Activated naive CD8-positive, alpha-beta T cell (primary cell): ENCODE data around the gene NTMT1.
"Not testable (repeated sequence)": the region's sequence is repeated elsewhere in the genome, so short reads cannot be mapped to it uniquely, and the experiment has no call there.

ENCODE experiments used
- H3K27ac Mint-ChIP-seq: one replicate; pipeline ENCODE4 v1.8.0; 2021; ENCODE audit warnings: mixed read lengths
- H3K27me3 Mint-ChIP-seq: one replicate; pipeline ENCODE4 v1.8.0; 2021; ENCODE audit warnings: mixed read lengths
- H3K36me3 Mint-ChIP-seq: one replicate; pipeline ENCODE4 v1.8.0; 2021; ENCODE audit warnings: mixed read lengths
- H3K4me1 Mint-ChIP-seq: one replicate; pipeline ENCODE4 v1.8.0; 2021; ENCODE audit warnings: low read depth, mixed read lengths
- H3K4me3 Mint-ChIP-seq: one replicate; pipeline ENCODE4 v1.8.0; 2021; ENCODE audit warnings: mild to moderate bottlenecking, mixed read lengths
- H3K9me3 Mint-ChIP-seq: one replicate; pipeline ENCODE4 v1.8.0; 2021; ENCODE audit warnings: low read depth, mixed read lengths

The NTMT1 gene

DNA sequence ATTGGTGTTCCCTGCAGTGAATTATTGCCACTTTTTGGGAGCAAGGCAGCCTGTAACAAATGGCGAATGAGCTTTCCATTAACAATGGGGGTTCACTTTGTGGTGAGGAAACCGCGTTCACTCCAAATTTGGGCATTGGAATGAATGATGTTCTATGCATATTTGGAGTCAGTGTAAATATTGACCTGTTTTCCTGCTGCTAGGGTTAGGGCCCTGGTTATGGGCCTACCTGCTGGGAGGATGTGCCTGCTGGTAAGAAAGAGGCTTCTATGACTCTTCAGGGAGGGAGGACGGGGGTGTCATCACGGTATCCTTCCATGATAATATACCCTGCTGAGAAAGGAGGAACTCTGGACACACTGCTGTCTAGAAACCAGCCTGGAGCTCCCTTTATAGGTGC is 34.0 kb upstream of the NTMT1 start:
- Mint-ChIP-seq H3K4me1 (peaks cover 18% of the 10 kb centered on the region), H3K36me3 (no peaks in the 10 kb centered on the region), H3K27me3 (no peaks in the 10 kb centered on the region)

DNA sequence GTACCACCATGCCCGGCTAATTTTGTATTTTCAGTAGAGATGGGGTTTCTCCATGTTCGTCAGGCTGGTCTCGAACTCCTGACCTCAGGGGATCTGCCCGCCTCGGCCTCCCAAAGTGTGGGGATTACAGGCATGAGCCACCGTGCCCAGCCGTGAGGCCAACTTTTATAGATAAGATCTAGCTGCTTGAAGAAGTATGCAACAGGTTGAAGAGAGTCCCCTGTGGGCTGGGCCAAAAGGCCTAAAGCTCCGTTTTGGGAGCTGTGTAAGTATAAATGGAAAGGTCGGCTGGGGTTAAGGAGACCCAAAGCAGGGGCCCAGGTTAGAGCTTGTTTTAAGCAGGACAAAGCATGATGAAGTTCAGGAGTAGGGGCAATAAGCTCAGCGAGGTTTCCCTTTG is 33.2 kb upstream of the NTMT1 start:
- H3K4me1 Mint-ChIP-seq = peaks cover 10% of the 10 kb centered on the region
- H3K9me3 Mint-ChIP-seq, H3K27me3 Mint-ChIP-seq, H3K27ac Mint-ChIP-seq, H3K36me3 Mint-ChIP-seq, H3K4me3 Mint-ChIP-seq: not testable (repeated sequence)

More for the DNA sequence above, 34.0 kb upstream of the NTMT1 start:
- Mint-ChIP-seq H3K27ac (no peak overlapping the region), H3K9me3 (no peaks in the 10 kb centered on the region), H3K4me3 (no peak overlapping the region)

DNA sequence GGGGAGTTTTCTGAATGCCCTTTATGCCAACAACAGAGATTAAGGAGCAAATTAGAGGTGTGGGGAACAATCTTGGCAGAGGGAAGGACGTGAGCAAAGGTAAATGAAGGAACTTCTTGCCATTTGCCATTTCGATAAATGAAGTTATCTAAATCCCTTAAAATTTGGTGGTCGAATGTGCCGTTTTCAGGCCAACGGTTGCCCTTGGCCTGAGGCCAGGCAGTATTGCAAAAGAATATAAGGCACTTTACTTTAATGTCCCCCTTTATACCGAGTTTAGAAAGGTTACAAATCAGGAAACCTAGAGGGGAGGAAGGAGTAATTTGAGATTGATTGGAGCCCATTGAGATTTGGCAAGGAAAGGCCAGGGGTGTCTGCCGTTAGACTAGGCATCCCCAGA is 31.3 kb upstream of the NTMT1 start:
- Mint-ChIP-seq H3K9me3 (no peaks in the 10 kb centered on the region), H3K27ac (no peak overlapping the region), H3K4me3 (no peak overlapping the region), H3K4me1 (peaks cover 18% of the 10 kb centered on the region), H3K27me3 (no peaks in the 10 kb centered on the region), H3K36me3 (no peaks in the 10 kb centered on the region)

DNA sequence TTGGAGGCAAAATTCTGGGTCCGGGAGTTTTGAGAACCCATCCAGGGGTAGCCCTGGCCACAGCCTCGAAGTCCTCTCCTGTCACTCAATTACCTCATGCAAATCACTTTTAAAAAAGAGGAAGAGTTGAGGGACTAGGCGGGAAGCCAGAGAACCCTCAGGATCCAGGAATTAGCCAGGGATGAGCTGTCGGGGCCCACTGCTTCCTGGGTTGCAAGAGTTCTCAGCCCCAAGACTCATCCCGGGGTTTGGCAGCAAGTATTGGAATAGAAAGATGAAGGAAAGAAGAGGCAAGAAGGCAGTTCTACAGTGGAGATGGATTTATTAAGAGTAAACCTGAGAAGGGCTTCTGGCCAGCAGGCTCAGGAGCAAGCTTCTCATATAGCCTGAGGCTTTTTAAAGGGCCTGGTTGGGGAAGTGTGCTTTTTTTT is 30.6 kb upstream of the NTMT1 start:
- Mint-ChIP-seq H3K27me3 (no peaks in the 10 kb centered on the region), H3K4me3 (no peak overlapping the region), H3K27ac (no peak overlapping the region), H3K4me1 (peaks cover 18% of the 10 kb centered on the region), H3K36me3 (no peaks in the 10 kb centered on the region), H3K9me3 (no peaks in the 10 kb centered on the region)

DNA sequence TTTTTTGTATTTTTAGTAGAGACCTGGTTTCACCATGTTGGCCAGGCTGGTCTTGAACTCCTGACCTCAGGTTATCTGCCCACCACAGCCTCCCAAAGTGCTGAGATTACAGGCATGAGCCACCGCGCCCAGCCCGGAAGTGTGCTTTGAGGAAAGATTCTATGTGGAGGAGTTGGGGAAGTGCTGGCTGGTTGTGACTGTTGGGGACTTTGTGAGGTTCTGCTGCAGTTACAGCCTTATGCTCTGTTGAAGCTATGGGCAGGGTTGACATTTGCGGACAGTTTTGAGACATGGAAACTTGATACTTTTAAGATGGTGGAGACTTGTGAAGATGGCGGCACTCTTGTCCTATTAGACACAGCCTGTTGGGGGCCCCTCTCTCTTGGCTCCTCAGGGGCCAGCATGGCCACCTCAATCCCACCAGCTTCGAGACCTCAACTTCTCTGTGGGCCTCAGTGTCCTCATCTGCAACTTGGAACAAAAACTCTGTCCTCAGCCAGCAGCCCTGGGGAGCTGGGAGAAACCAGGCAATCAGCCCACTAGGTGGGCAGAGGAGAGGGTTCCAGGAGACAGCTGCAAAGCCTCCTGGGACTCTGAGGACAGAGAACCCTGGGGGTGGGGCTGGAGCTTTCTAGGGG is 29.9 kb upstream of the NTMT1 start:
- H3K27me3 Mint-ChIP-seq = no peaks in the 10 kb centered on the region

DNA sequence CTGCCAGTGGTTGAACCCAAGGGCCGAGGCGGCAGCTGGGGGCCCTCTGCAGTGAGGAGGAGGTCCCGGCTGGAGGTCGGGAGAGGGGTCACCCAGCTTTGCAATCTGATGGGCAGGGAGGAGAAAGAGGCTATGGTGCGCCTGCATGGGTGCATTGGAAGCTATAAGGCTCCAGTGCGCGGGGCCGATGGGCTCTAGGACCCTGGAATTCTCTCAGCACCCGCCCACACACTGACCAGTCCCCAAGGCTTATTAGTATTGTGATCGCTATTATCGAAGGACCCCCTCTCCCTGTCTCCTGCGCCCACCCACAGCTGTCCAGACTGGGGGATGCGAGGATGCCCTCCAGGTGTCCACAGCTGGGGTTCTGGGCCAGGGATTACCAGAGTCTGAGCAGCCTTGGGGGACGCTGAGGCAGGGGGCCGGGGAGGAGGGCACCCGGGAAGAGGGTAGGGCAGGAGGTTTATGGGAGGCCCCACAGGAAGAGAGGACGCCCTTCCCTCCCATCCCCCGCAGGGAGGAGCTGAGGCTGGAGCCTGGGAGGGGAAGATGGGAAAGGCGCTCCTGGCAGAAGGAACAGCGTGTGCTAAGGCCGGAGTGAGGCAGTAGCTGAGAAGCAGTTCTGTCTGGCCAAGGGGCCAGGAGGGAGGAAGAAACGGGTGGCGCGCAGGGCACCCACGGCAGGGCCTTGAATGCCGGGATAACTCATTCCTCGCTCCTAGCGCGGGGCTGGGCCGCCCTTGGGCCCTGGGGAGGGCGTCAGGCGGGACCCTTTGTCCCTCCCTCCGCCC is 29.2 kb upstream of the NTMT1 start:
- Mint-ChIP-seq H3K9me3 (no peaks in the 10 kb centered on the region), H3K27ac (no peak overlapping the region), H3K4me3 (peak overlapping the region; percentile 20), H3K36me3 (no peaks in the 10 kb centered on the region), H3K27me3 (no peaks in the 10 kb centered on the region), H3K4me1 (peaks cover 18% of the 10 kb centered on the region)

More for the DNA sequence above, 29.9 kb upstream of the NTMT1 start:
- Mint-ChIP-seq H3K9me3 (no peaks in the 10 kb centered on the region), H3K27ac (no peak overlapping the region), H3K36me3 (no peaks in the 10 kb centered on the region), H3K4me1 (peaks cover 18% of the 10 kb centered on the region), H3K4me3 (peak overlapping the region; percentile 59)

DNA sequence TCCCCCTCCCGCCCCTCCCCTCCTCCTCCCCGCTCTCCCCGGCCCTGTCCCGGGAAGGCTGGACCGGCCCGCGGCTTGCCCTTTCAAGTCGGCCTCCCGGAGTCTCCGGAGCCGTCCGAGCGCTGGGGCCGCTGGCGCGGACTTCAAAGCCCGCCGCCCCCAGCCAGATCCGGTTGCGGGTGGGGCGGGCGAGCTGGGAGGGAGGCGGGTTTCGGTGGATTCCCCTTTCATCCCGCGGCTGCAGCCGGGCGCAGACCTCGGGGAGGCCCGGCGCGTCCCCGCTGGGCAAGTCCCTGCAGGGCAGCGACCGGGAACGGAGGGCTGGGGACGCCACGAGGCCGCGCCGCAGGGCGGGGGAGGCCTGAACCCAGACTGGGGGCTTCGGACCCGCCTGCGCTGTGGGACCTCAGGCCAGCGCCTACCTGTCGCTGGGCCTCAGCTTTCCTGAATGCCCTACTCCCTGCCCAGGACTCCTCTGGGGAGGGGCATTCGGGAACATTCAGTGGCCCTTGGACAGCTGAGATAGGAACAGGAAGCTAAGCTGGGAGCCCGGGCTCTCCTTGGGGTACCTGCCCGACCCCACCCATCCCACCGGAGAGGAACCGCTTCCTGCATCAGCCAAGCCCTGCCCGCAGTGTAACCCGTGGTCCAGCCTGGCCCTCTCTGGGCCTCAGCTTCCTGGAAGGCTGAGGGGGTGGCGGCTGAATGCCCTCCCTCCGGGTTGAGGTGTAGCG is 28.4 kb upstream of the NTMT1 start:
- Mint-ChIP-seq H3K27me3 (no peaks in the 10 kb centered on the region), H3K4me3 (peak overlapping the region; percentile 51), H3K4me1 (peaks cover 18% of the 10 kb centered on the region), H3K9me3 (no peaks in the 10 kb centered on the region), H3K36me3 (no peaks in the 10 kb centered on the region), H3K27ac (no peak overlapping the region)

DNA sequence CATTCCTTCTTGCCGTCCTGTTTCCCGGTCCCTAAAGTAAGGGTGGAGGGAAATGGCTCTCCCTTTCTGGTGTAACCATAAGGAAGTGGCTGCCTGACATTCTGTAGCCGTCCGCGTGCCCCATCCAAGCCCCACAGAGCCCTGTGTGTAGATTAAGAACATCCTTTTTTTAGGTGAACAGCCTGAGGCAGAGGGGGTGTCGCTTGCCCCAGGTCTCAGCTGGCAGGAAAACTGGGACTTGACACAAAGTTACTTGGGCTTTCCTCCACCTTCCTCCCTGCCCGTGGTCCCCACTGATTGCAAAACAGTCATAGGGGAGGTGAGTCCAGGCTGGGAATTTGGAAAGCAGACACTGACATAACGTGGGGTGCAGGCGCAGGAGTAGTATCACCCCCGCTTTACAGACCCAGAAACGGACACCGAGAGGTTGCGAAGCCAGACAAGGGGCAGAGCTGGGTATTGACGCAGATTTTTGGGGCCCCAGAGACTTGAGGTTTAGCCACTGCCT is 27.8 kb upstream of the NTMT1 start:
- H3K4me3 Mint-ChIP-seq = peak overlapping the region; percentile 51
- H3K9me3 Mint-ChIP-seq = no peaks in the 10 kb centered on the region
- no peaks in the 10 kb centered on the region for H3K36me3 Mint-ChIP-seq
- H3K27me3 Mint-ChIP-seq = no peaks in the 10 kb centered on the region
- H3K4me1 Mint-ChIP-seq = peaks cover 18% of the 10 kb centered on the region
- H3K27ac Mint-ChIP-seq = no peak overlapping the region

DNA sequence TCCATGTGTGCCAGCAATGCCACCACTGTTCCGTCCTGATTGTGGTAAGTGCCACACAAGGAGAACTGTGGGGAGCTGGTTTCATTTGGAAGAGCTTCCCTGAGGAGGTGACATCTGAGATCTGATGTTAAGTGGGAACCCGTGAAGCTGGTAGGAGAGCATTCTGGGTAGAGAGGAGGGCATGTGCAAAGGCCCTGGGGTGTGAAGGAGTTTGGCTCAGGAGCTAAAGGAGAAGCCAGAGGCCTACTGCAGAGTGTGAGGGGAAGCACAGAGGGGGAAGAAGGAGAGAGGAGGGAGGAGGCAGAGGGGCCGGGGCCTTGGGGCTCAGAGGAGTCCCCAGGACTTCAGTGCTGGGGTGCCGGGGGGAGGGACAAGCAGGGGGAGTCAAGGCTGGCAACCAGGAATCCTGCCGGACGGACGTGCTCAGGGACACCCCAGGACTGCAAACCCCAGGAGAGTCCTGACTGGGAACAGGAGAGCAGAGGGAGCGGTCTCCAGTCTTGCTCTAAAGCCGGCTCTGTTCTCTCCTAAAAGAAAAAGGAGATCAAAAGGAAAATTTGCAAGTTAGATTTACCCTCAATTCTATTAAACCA is 24.8 kb upstream of the NTMT1 start:
- Mint-ChIP-seq H3K27ac (no peak overlapping the region), H3K27me3 (no peaks in the 10 kb centered on the region), H3K9me3 (no peaks in the 10 kb centered on the region), H3K4me3 (no peak overlapping the region), H3K4me1 (peaks cover 17% of the 10 kb centered on the region), H3K36me3 (no peaks in the 10 kb centered on the region)

DNA sequence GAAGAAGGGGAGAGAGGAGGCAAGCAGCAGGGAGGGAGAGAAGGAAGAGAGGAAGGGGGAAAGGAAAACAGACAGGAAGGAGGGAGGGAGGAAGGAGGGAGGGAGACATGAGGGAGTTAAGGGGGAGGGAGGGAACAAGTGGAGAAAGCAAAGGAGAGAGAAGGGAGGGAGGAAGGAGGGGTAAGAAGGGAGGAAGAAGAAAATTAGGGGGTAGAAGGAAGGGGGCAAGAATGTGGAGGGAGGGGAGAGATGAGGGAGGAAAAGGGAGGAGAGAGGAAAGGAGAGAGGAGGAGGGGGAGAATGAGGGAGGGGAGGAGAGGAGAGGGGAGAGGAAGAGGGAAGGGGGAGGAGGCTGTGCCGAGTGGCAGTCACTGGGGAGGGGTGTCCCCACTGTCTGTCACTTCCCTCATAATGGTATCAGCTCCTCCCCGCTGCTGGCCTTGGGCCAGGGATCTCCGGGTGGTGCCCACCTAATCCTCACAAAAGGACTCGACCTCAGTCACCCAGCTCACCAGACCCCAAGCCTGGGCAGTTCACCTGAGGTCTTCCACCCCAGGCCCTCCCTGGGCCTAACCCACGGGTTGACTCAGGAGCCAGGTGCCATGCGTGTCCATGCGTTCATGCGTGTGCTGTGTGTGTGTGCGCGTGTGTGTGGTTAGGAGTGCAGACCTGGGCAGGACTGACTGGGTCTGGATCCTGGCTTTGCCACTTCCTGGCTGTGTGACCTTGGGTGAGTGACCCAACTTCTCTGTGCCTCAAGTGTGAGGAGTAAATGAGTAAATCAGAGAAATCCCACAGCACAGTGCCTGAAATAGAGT is 23.2 kb upstream of the NTMT1 start:
- Mint-ChIP-seq H3K27ac (no peak overlapping the region), H3K4me3 (no peak overlapping the region)

DNA sequence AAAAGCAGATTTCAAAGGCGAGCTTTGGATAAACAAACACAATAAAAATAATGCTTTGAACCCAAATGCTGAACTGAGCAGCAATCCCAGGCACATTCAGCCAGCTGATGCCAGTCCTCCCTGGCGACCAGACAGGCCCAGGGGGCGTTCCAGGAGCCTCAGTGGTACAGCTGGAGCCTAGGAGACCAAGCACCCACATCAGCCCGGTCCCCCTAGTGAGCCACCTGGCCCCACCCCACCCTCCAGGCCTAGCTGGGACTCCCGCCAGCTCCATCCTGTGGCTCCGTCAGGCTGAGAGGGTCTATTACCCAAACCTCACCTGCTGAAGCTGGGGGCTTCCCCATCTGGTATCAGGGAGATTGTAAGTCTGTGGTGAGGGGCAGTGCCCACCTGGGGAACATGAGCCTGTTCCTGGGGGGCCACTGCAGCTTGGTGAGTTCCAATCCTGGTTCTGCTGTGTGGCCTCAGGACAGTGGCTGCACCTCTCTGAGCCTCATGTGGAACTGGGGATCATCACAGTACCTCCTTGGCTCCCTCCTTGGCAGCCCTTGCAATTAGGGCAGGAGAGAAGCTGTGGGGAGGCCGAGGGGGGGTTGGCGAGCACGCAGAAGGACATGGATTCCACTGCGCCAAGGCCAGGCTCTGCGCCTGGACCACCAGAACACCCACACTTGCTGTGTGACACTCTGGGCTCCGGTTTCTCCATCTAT is 21.8 kb upstream of the NTMT1 start:
- Mint-ChIP-seq H3K4me1 (peaks cover 23% of the 10 kb centered on the region), H3K9me3 (no peaks in the 10 kb centered on the region), H3K36me3 (no peaks in the 10 kb centered on the region), H3K4me3 (no peak overlapping the region), H3K27ac (no peak overlapping the region), H3K27me3 (no peaks in the 10 kb centered on the region)

More for the DNA sequence above, 23.2 kb upstream of the NTMT1 start:
- no peaks in the 10 kb centered on the region for H3K9me3 Mint-ChIP-seq
- no peaks in the 10 kb centered on the region for H3K27me3 Mint-ChIP-seq
- no peaks in the 10 kb centered on the region for H3K36me3 Mint-ChIP-seq
- H3K4me1 Mint-ChIP-seq = peaks cover 23% of the 10 kb centered on the region

DNA sequence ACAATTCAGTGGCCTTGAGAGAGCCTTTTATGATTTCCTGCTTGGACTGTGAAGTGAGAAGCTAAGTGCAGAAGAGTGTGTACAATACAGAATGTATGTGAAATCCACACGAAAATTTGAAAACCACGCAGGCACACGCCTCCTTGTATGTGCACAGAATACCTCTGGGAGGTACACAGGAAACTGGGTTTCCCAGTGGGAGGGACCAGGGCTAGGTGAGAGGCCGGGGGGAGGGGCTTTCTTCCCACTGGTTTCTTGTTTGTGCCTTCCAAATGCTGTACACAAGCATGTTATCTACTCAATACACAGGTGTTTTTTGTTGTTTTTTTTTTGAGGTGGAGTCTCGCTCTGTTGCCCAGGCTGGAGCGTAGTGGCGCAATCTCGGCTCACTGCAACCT is 21.2 kb upstream of the NTMT1 start:
- H3K9me3 Mint-ChIP-seq = no peaks in the 10 kb centered on the region
- no peak overlapping the region for H3K4me3 Mint-ChIP-seq
- peaks cover 26% of the 10 kb centered on the region for H3K4me1 Mint-ChIP-seq
- H3K36me3 Mint-ChIP-seq = no peaks in the 10 kb centered on the region
- H3K27me3 Mint-ChIP-seq = no peaks in the 10 kb centered on the region
- H3K27ac Mint-ChIP-seq = no peak overlapping the region

DNA sequence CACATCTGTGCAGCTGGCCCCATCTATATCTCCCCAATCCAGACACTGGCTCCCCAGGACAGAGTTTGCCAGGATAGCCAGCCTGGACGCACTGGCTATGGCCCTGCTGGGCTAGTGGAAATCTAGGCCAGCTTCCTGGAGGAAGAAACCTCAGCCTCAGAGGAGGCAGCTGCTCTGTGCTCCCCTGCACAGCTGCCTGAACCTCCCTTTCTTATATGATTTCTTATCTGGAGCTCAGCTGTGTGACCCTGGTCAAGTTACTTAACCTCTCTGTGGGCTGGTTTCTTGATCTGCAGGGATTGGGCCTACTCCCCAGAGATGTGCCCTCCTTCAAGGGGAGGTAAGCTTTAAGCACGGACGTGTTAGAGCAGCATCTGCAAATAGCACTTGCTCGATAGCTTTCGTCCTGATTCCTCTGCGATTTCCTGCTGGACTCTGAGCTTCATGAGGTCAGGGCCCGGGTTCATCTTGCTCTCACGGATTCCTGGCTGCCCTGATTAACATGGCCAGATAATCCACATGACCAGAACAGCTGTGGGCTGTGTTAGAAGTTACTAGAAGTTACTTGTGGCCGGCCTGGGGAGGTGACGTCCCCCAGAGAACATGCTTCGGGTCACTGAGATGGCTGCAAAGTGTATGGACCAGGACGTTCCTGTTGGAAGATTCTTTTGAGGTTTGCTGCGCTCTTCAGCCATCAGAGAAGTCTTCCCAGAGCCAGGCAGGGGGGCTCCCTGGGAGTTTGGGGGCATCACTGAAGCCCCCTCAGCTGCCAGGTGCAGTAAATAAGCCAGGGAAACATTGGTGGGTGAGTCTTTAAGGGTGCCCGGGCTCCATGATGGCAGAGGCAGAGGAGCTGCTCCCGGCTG is 19.6 kb upstream of the NTMT1 start:
- no peaks in the 10 kb centered on the region for H3K27me3 Mint-ChIP-seq
- H3K4me1 Mint-ChIP-seq = peaks cover 33% of the 10 kb centered on the region
- no peaks in the 10 kb centered on the region for H3K9me3 Mint-ChIP-seq
- peak overlapping the region; percentile 58 for H3K27ac Mint-ChIP-seq
- H3K36me3 Mint-ChIP-seq = no peaks in the 10 kb centered on the region
- H3K4me3 Mint-ChIP-seq = no peak overlapping the region
